ENCODE measurements around the gene P2RX6. TPM values are rescaled to one million over a fixed set of nuclear protein-coding genes. Genes with fewer than 3 reads are reported as not detected.
"Not testable (repeated sequence)": the region's sequence is repeated elsewhere in the genome, so short reads cannot be mapped to it uniquely, and the experiment has no call there.

P2RX6 gene
- total RNA-seq = 0.41 TPM

DNA sequence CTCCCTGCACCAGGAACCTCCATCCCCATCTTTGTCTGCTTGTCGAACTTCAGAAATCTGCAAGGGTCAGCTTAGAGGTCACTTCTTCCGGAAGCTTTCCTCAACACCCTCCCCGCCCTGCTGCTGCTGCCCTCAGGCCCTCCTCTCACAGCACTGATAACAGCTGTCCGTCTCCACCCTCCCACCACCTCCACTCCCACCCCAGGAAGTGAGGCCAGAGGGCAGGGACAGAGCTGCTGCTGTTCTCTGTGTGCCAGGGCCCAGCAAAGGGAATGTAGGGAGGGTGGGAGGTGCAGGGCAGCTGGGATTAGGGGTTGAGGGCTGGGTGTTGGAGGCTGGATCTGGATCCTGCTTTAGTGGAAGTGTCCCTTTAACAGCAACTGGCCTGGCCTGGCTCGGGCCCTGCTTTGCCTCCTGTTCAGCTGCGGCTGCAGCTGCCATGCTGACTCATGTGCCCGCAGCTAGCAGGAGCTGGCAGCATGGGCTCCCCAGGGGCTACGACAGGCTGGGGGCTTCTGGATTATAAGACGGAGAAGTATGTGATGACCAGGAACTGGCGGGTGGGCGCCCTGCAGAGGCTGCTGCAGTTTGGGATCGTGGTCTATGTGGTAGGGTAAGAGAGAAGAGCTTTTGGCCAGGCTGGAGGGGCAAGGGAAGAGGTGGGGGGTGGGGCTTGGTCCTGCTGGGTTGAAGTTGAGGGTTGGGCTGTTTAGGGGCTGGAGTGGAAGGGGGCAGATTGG lies at the start of gene P2RX6:
P2RX6 (plus strand) TSS at position 440 of the 740 bp plus-strand sequence; CDS start at position 450, 10 bp downstream.
- DNase-seq (ENCODE audit: low spot score in 2 of 2) (no peak), FAIRE-seq (no peak)

- FAIRE-seq = no peak
- no peak for DNase-seq (ENCODE audit: low spot score in 2 of 2)
Measured at GRCh38 chr22:20965888-20966855, 48.8 kb upstream of the P2RX6 start.

DNA sequence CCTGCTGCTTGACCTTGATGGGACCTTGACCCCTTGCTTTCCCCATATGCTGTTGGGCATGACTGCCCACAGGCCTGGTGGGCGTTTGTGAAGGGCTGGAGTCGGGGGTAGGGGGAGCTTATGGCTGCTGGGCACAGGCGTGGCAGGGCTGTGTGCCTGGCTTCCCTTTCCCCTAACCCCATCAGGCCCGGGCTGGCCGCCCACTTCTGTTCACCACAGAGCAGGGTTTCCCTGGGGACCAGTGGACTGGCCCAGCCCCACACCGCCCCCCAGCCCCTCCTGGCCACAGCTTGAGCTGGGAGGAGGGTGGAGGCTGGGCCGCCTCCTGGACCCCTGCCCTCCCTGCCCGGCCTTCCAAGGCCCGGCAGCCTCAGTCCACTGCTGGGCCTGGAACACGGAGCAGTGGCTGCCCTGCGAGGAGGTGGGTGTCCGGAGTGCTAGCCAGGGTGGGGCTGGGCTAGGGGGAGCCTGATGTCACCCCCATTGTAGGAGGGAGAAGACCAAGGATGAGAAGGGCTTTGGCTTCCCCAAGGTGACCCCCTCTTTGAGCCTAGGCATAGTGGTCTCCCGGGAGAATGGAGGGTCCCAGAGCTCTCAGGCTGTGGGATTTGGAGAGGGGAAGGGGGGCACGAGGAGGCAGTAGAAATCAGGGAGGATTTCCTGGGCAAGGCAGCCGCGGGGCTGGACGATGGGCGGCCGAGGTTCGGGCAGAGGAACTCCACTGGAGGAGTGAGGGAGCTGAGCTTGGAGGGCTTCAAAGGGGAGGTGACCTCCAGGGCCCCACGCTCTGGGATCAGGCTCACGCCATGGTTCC lies 47.9 kb upstream of the P2RX6 start, which contains the start of gene AIFM3:
AIFM3 (plus strand) TSS at position 373 of the 814 bp plus-strand sequence. CDS start 690 bp downstream, outside the sequence.
- FAIRE-seq (no peak), DNase-seq (ENCODE audit: low spot score in 2 of 2) (peak in 1 of 2 donors; percentile 41)

GRCh38 chr22:20967697-20968211 lies 47.2 kb upstream of the P2RX6 start:
- DNase-seq (ENCODE audit: low spot score in 2 of 2) (no peak), FAIRE-seq (no peak)

- DNase-seq (ENCODE audit: low spot score in 2 of 2) (no peak), FAIRE-seq (no peak)
Measured at GRCh38 chr22:20968281-20968977, 46.5 kb upstream of the P2RX6 start.

DNA sequence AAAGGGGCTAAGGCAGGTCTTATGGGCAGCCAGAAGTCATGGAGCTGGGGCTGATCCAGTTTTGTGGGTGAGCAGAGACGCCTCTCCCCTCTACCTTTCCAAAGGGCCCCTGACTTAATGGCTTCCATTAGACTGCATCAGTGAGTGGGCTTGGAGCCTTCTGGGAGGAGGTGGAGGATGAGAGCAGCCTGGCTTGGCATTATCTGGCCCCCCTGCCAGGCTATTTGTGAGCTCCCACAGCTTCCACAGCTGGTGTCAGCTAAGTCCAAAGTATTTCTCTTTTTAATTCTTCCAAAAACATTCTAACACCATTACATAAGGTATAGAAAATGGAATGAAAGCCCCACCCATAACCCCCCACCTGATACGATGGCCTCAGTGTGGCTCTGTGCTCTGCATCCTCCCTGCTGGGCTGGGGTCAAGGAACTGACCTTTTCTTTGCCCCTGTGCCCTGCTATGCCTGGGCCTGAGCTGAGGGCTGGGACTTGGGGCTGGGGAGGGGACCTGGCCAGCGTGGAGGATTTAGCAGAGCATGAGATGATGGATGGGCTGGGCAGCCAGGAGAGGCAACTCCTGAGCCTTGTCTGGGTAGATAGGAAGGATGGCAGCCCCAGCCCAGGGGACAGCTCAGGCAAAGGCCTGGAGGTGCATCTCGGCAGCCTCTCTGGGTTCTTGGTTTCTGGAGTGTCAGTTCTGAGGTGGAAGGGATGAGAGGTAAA lies 43.9 kb upstream of the P2RX6 start:
- no peak for DNase-seq (ENCODE audit: low spot score in 2 of 2)
- FAIRE-seq = no peak

- not testable (repeated sequence) for FAIRE-seq; DNase-seq (ENCODE audit: low spot score in 2 of 2)
Measured at GRCh38 chr22:20972014-20972694, 42.8 kb upstream of the P2RX6 start.

DNA sequence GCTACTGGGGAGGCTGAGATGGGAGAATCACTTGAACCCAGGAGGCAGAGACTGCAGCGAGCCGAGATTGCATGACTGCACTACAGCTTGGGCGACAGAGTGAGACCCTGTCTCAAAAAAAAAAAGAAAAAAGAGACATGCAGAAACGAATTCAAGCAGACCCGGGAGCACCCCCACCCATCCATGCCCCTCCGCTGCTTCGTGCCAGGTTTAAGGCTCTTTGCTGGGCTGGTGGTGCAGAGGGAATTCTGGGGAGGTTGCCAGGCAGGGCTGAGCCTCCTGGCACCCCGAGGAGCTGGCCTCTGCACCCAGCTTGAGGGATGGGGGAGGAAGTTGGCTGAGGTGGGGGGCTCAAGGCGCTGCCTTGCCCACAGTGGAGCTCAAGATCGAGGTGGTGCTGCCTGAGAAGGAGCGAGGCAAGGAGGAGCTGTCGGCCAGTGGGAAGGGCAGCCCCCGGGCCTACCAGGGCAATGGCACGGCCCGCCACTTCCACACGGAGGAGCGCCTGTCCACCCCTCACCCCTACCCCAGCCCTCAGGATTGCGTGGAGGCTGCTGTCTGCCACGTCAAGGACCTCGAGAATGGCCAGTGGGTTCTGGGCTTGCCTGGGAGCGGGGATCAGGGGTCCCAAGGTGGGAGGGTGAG lies 41.9 kb upstream of the P2RX6 start:
- FAIRE-seq (no peak), DNase-seq (ENCODE audit: low spot score in 2 of 2) (no peak)

- FAIRE-seq (no peak), DNase-seq (ENCODE audit: low spot score in 2 of 2) (no peak)
Measured at GRCh38 chr22:20973634-20974286, 41.2 kb upstream of the P2RX6 start.

DNA sequence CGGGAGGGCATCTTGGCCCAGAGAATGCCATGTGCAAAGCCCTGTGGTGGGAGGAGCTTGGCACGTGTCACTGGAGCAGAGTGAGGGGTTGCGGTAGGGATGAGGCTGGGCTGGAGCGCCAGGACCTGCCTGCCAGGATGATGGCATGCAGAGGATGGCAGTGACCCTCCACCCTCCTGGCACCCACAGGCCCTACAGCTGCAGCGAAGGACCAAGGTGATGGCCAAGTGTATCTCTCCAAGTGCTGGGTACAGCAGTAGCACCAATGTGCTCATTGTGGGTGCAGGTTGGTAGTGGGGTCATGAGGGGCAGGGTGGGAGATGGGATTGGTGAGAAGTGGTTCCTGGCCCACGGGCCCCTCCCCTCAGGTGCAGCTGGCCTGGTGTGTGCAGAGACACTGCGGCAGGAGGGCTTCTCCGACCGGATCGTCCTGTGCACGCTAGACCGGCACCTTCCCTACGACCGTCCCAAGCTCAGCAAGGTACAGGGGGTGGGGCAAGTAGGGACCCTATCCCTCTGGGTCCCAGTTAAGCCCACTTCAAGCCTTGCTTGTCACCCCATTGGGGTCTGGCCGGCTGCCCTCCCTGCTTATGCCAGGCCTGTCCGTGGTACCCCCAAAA lies 40.5 kb upstream of the P2RX6 start:
- FAIRE-seq (no peak), DNase-seq (ENCODE audit: low spot score in 2 of 2) (no peak)

DNA sequence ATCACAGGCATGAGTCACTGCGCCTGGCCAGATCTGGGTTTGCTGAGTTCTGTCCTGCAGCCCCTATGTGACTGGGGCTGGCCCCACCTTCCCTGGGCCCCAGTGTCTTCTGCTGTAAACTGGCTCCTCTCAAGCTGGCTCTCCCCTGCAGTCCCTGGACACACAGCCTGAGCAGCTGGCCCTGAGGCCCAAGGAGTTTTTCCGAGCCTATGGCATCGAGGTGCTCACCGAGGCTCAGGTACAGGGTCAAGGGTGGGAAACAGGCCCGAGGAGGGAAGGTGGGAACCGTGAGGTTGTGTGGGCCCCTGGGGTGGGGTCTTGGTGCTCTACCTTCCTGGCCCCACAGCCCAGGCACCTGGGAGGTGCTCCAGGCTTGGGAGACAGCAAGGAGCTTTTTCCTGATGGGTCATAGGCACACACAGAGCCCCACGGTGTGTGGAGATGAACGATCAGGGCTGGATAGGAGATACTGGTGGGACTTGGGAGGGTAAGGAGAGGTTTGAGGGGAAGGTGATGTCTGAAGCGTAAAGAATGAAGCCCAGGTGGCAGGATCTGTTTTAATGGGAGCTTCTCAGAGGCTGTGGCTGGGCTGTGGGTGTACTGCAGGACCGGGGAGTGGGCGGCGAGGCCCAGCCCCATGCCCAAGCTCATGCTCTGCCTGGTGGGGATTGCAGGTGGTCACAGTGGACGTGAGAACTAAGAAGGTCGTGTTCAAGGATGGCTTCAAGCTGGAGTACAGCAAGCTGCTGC lies 39.2 kb upstream of the P2RX6 start:
- FAIRE-seq = no peak
- no peak for DNase-seq (ENCODE audit: low spot score in 2 of 2)

GRCh38 chr22:20976291-20976877 lies 38.6 kb upstream of the P2RX6 start:
- no peak for DNase-seq (ENCODE audit: low spot score in 2 of 2)
- FAIRE-seq = no peak

- no peak for FAIRE-seq
Measured at GRCh38 chr22:20977019-20977418, 37.9 kb upstream of the P2RX6 start.

DNA sequence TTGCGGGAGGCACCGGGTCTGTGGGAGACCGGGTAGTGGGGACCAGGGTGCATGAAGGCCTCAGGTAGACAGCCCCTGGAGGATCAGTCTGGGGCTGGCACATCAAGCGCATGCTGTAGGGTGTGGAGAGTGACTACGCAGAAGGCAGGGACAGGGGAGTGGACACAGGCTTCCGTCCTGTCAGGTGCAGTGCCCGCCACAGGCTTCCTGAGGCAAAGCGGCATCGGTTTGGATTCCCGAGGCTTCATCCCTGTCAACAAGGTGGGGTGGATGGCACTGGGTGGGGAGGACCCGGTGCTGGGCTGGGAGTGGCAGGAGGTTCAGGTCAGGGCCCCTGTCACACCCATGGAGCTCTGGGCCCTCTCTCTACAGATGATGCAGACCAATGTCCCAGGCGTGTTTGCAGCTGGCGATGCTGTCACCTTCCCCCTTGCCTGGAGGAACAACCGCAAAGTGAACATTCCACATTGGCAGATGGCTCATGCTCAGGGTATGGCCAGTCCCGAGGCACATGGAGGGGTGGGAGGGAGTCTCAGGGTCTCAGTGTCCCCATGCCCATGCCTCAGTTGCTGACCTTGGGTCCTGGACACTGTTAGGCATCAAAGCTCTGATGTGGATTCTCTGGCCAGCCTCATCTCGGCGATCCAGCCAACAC lies 37.3 kb upstream of the P2RX6 start:
- DNase-seq (ENCODE audit: low spot score in 2 of 2) (no peak), FAIRE-seq (no peak)

More at GRCh38 chr22:20977019-20977418, 37.9 kb upstream of the P2RX6 start:
- DNase-seq (ENCODE audit: low spot score in 2 of 2) = no peak

GRCh38 chr22:20978419-20978818 lies 36.5 kb upstream of the P2RX6 start:
- no peak for DNase-seq (ENCODE audit: low spot score in 2 of 2)
- no peak for FAIRE-seq

Measured in frontal cortex (tissue), 4 donors.